Measurements from ENCODE around the gene KATNAL1.
"Not testable (repeated sequence)": the region's sequence is repeated elsewhere in the genome, so short reads cannot be mapped to it uniquely, and the experiment has no call there.

Gene KATNAL1

DNA sequence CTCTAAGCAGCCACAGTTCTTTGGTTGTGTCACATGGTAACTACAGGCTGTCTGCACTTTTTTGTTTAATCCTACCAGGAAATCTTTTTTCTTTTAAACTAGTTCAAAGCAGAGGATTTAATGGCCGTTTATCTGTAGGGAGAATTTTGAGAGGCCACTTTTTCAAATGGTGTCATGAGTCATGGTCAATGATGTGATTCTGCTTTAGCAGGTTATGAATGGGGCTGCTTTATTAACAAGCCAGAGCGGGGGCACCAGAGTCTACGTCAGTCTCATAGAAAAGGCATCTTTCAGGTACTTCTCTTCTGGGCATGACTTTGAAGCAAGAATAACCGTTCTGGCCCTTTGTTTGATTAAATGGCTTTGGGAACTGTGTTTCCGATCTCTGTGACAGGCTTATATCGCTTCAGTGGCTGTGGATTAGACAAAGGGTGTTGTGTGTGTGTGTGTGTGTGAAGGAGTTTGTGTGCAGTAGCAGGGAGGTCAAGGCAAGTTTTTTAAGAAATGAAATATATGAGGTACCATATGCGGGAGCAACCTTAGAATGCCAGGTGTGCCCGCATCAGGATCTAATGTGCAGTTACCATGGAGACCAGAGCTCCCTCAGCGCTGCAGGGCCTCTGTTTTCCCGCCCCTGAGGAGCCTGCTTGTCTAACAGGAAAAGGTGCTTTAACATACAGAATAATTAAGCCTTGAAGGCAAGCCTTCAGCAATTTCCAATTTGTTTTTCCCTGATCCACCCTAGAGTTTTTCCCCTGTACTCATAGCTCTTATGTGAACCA lies 120.5 kb downstream of the KATNAL1 start:
- TF ChIP-seq, protein P1, sequence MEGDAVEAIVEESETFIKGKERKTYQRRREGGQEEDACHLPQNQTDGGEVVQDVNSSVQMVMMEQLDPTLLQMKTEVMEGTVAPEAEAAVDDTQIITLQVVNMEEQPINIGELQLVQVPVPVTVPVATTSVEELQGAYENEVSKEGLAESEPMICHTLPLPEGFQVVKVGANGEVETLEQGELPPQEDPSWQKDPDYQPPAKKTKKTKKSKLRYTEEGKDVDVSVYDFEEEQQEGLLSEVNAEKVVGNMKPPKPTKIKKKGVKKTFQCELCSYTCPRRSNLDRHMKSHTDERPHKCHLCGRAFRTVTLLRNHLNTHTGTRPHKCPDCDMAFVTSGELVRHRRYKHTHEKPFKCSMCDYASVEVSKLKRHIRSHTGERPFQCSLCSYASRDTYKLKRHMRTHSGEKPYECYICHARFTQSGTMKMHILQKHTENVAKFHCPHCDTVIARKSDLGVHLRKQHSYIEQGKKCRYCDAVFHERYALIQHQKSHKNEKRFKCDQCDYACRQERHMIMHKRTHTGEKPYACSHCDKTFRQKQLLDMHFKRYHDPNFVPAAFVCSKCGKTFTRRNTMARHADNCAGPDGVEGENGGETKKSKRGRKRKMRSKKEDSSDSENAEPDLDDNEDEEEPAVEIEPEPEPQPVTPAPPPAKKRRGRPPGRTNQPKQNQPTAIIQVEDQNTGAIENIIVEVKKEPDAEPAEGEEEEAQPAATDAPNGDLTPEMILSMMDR (IDR thresholded peaks at IDR 0.05), result no peak
- H3K36me3 ChIP-seq, result no peaks in the 10 kb centered on the region

DNA sequence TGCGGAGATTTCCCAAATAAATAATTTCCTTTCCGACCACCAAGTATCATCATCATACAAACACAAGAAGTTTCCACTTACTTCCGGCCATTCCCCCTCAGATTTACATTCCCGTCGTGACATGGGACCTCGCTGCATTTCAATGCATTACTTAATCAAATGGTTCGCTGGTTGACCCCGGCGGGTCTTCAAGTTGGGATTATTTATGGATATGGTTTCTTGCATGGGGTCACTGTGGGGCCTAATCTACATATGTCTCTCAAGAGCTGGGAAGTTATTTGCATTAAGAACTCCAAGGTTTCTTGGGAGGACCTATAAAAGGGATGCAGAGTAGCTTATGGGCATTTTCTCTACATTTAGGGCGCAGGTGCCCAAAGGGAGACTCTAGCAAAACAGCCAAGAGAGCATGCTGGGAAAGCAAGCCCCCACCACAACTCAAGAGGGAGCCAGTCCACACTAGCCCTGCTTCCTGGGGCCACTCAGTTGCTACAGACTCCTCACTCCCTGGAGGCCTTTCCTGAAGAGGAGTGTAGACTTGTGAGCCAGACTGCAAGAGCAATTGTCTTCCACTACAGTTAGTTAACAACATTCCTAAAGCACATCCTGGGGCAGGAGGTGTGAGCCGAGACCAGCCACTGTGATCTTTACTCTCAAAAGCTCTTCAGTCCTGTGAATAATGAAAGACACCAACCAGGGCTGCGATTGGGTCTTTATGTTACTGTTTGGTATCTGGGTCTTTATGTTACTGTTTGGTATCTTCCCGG lies 125.3 kb downstream of the KATNAL1 start:
- H3K4me3 ChIP-seq, result no peak overlapping the region
- H3K4me1 ChIP-seq, result no peaks in the 10 kb centered on the region
- H3K36me3 ChIP-seq, result no peaks in the 10 kb centered on the region
- no peaks in the 10 kb centered on the region for H3K9me3 ChIP-seq
- TF ChIP-seq, protein P1 (IDR thresholded peaks at IDR 0.05), result no peak
- intact Hi-C loops (cut with DNase I; ENCODE audit: low total_unique reads), result no loop called here
- no peak for DNase-seq
- no peak overlapping the region for H3K27ac ChIP-seq
- H3K27me3 ChIP-seq, result no peaks in the 10 kb centered on the region

More for the DNA sequence above, 120.5 kb downstream of the KATNAL1 start:
- DNase-seq, result no peak
- intact Hi-C loops (cut with DNase I; ENCODE audit: low total_unique reads), result no loop called here
- Histone ChIP-seq H3K4me1 (no peaks in the 10 kb centered on the region), H3K9me3 (no peaks in the 10 kb centered on the region), H3K27ac (no peak overlapping the region), H3K27me3 (no peaks in the 10 kb centered on the region), H3K4me3 (no peak overlapping the region)

DNA sequence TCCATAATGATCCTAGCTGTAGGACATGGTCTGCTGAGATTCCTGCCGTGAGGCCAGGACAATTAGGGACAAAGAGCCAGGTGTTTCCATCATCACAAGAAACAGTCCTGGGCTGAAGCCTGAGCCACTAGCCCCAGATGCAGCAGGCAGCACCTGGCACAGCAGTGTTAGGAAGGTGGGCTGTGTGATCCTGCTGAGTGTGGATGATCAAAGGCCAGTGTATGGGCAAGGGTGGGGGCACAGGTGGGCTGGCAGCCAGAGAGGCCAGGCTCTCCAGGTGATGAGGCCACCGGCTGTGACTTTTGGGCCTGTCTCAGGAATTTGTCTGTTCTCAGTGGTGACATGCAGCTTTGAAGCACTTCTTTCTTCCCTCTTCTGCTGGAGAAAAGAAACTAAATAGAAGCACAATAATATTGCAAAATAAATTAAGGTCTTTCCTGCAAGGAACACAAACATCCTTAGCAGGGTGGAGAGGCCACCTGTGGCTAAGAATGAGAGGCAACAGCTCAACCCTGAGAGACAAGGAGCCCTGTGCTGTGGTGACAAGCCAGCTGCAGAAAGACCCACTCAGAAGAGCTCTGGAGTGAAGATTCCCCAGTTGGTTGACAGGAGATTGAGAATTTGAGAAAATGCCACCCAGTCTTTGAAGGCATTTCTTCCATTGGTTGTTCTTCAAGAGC lies 127.6 kb downstream of the KATNAL1 start:
- Histone ChIP-seq H3K36me3 (no peaks in the 10 kb centered on the region), H3K9me3 (no peaks in the 10 kb centered on the region), H3K27me3 (no peaks in the 10 kb centered on the region), H3K27ac (no peak overlapping the region), H3K4me3 (no peak overlapping the region), H3K4me1 (no peaks in the 10 kb centered on the region)
- TF ChIP-seq, protein P1 (IDR thresholded peaks at IDR 0.05), result no peak
- DNase-seq, result no peak
- intact Hi-C loops (cut with DNase I; ENCODE audit: low total_unique reads), result no loop called here

DNA sequence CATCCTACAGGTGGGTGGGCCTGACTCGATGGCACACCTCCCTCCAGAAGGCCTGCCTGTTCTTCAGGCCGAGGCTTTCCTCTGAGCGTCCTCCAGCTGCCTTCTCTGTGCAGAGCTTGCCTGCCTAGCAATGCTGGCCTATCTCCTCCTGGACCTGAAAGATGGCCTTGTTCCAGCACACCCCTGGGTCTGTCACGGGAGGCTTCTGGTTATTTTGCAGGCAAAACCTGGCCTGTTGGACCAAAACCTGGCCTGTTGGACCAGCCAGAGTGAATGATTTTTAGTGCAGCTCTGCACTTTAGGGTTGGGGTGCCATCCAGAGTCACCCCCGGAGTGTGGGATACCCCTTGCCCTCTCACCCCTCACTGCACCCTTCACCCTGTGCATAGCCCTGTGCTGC lies 128.4 kb downstream of the KATNAL1 start:
- H3K4me3 ChIP-seq, result no peak overlapping the region
- no peaks in the 10 kb centered on the region for H3K27me3 ChIP-seq
- DNase-seq, result no peak
- intact Hi-C loops (cut with DNase I; ENCODE audit: low total_unique reads), result no loop called here
- no peak overlapping the region for H3K27ac ChIP-seq
- H3K36me3 ChIP-seq, result no peaks in the 10 kb centered on the region
- H3K4me1 ChIP-seq, result no peaks in the 10 kb centered on the region
- H3K9me3 ChIP-seq, result no peaks in the 10 kb centered on the region
- TF ChIP-seq, protein P1 (IDR thresholded peaks at IDR 0.05), result no peak

DNA sequence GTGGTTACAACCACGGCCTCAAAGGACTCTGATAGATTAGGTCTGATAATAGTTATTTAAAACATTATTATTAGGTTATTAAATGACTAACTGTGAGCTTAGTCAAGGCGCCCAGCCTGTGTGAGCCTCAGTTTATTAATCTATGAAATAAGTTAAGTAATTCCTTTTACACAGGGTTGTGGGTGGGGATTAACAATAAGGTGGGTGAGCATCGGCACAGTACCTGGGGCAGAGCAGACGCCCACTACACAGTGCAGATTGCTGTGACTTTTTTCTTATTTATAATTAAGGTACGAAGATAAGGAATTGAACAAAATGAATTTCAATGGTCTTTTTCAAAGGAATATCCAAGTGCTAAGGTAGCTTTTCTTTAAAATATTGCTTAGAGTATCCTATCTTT lies 132.2 kb downstream of the KATNAL1 start:
- H3K36me3 ChIP-seq, result no peaks in the 10 kb centered on the region
- intact Hi-C loops (cut with DNase I; ENCODE audit: low total_unique reads), result no loop called here
- TF ChIP-seq, protein P1 (IDR thresholded peaks at IDR 0.05), result no peak

DNA sequence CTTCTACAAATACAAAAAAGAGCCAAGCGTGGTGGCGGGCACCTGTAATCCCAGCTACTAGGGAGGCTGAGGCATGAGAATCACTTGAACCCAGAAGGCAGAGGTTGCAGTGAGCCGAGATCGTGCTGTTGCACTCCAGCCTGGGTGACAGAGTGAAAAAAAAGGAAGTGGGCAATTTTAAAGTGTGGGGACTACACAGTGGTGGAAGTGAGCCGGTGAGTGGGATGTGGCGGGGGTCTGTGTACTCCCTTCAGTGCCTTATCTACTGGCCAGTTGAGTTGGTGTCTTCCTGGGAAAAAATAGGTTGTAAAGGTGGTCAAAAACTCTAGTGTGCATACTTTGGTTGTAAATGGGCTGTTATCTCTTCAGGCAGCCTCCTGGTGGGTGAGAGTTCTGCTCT lies 133.1 kb downstream of the KATNAL1 start:
- H3K9me3 ChIP-seq; intact Hi-C loops (cut with DNase I; ENCODE audit: low total_unique reads); H3K36me3 ChIP-seq; H3K4me1 ChIP-seq; H3K27me3 ChIP-seq; DNase-seq; H3K4me3 ChIP-seq; H3K27ac ChIP-seq: not testable (repeated sequence)

More for the DNA sequence above, 132.2 kb downstream of the KATNAL1 start:
- Histone ChIP-seq H3K27ac (no peak overlapping the region), H3K9me3 (no peaks in the 10 kb centered on the region), H3K4me1 (no peaks in the 10 kb centered on the region), H3K4me3 (no peak overlapping the region), H3K27me3 (no peaks in the 10 kb centered on the region)
- DNase-seq, result no peak

Measured in tibial artery (tissue), 4 donors.